Stimulated activated CD8-positive, alpha-beta memory T cell treated with anti-CD3 and anti-CD28 coated beads, Interleukin-2, amount 100 ng/mL, for 48 hours (primary cell): Measurements from ENCODE around the gene ELOVL5.
"Not testable (repeated sequence)": the region's sequence is repeated elsewhere in the genome, so short reads cannot be mapped to it uniquely, and the experiment has no call there.

ENCODE experiments used
- DNase-seq, 2 donors: peaks; one replicate each; pipeline ENCODE4 v3.0.0-alpha.2; 2020; ENCODE audit warnings: low read depth in 2 of 2

The ELOVL5 gene

DNA sequence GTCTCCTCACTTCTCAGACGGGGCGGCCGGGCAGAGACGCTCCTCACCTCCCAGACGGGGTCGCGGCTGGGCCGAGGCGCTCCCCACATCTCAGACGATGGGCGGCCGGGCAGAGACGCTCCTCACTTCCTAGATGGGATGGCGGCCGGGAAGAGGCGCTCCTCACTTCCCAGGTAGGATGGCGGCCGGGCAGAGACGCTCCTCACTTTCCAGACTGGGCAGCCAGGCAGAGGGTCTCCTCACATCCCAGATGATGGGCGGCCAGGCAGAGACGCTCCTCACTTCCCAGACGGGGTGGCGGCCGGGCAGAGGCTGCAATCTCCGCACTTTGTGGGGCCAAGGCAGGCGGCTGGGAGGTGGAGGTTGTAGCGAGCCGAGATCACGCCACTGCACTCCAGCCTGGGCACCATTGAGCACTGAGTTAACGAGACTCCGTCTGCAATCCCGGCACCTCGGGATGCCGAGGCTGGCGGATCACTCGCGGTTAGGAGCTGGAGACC is 43.2 kb downstream of the ELOVL5 start:
- not testable (repeated sequence) for DNase-seq

DNA sequence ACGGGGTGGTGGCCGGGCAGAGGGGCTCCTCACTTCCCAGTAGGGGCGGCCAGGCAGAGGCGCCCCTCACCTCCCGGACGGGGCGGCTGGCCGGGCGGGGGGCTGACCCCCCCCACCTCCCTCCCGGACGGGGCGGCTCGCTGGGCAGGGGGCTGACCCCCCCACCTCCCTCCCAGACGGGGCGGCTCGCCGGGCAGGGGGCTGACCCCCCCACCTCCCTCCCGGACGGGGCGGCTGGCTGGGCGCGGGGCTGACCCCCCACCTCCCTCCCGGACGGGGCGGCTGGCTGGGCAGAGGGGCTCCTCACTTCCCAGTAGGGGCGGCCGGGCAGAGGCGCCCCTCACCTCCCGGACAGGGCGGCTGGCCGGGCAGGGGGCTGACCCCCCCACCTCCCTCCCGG is 43.8 kb downstream of the ELOVL5 start:
- DNase-seq, result not testable (repeated sequence)

DNA sequence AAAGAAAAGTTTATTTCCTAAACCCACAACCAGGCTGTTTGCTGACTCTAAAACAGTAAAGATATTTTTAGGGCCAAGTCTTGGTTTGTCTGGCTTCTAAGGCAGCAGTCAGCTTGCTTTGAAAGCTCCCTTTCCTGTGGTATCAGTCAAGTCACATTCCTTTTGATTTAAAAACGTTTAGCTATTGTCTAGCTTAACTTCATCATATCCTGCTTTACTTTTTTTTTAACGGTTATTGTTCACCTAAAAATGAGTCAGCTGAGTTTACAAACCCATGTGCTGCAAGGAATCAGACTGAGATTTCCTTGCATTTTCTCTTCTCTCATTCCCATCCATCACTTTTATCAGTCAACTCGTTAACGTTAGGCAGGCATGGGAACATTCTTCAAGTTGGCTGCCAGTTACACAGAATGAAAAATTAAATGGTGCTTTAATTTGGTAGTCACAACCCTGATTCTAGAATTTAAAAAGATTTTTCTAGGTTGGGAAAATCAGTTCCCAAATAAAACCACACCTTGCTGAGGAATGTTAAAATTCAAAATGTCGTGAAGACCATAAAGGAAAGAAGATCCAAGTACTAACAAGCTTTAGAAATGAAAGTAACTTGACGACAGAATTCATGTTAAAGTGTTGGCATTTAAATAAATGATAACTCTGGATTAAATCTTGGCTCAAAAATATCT is 45.9 kb downstream of the ELOVL5 start:
- no peak for DNase-seq

DNA sequence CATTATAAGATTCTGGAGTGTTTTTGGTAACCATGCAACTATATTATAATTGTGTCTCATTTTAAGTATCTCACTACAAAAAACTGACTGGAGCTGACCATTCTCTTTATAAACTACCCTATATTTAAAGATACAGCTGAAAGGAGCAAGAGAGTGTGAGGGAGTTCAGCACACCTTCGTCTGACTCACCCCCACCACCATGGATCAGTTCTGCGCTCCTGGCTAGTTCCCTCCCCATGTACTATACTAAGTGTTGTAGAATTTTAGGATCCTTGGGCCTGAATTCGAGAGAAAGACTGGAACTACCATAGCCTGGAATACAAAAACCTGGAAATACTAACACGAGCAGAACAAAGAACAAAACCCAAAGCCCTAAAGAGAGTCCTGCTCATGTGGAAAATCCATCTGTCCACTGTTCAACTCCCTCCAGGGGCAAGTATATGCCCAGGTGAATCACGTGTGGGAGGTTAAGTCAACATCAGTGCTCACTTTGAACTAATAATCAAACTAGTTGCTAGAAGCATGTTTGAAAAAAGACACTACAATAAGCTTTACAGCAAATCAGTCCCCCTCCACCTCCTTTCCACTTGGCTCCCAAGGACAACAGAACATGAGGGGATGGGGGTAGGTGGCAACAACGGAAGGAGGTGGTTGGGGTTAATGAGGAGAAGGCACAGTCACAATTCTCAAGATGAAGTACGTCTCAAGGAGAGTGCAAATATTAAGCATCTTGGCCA is 46.8 kb downstream of the ELOVL5 start:
- DNase-seq, result no peak

DNA sequence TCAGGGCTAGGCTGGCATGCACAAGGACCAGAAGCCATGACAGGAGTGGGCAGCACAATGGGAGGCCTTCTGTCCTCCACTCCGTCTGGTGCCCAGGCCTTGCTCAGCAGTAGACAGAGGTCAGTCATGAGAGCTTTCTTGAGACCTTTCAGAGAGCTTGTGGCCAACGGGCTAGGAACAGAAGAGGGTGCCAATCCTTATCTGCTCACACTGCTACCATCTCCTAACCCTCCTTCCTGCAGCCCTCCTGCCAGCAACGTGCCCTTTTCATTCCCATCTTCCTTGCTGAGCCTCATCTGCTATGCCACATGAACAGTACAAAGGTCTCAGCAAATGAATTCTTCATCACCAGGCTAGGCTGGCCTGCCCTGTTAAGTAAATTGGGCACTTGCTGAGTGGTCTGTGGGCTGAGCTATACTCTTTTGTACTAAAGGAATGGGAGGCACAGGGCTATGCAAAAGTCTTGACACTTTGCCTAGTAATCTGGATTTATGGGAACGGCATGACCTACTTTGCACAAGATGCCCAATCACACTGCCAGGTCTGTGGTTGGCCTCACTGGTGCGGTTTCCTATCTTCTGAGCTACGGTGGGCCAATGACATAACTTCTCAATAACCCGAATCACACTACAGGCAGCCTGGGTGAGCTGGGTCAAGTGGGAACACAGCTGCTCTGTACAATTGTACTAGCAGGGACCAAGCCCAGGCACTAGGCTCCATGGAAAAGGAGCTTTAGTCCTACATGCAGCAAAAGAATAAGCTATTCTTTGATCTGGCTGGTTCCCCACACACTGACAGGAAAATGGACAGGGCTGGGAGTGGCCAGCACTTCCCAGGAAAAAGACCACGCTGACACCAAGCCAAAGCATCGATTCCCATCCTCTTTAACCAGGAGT is 47.8 kb downstream of the ELOVL5 start:
- no peak for DNase-seq

DNA sequence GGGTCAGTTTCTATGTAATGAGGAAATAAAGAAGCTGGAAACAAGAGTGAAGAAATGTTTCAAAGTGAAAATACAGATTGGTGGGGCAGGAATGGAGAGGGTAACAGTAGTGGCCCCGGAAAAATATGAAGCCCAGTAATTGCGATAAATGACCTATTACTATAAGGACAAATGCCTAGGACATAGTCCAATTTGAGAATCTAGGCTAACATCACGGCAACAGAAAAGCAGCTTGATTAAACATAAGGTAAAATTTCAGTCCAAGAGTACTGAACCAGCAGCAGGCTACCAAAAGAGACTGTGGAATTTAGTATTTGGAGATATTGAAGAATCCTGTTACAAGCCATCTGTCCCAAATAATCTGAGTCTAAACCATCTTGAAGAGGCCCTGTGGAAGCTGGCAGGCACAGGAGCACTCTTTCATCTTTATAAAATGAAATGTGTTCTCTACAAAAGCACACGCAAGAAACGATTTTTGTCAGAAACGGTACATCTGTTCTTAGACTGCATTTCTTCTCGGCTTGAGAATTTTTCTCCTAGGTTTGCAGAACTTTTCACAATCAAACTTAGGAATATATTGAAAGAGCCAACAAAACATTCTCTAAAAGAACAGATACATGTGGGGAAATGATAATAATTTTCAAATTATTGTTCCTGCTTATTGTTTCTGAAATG is 49.3 kb downstream of the ELOVL5 start:
- DNase-seq, result no peak

DNA sequence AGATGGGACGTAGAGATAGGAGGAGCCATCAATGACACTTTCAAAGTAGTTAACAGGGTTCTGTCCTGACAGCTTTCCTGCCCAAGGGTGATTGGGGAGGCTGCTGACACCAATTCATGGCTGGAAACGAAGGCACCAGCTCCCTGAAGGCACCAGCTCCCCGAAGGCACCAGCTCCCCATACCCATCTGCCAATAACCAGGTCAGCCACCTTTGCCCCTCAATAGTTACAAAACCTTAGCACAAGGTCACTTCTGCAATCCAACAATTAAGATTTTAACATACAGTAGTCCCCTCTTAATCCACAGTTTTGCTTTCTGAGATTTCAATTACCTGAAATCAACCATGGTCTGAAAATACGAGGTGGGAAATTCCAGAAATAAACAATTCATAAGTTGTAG is 51.7 kb downstream of the ELOVL5 start:
- no peak for DNase-seq

DNA sequence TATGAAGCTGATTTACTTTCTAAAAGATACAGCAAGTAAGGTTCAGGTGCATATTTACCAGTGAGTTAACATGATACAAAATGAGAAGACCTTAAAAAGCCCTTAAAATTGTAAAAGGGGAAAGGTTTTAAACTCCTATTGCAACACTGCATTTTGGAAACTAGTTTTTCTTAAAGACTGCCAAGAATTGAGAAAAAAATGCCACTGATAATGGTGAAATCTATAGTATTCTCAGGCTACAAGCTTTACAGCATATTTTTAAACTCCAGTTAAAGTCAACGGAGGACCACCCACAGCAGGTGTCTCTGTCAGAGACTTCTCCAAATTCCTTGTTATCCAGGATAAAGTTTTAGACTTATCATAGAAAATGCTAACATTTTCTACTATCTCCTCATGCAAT is 53.6 kb downstream of the ELOVL5 start:
- no peak for DNase-seq

DNA sequence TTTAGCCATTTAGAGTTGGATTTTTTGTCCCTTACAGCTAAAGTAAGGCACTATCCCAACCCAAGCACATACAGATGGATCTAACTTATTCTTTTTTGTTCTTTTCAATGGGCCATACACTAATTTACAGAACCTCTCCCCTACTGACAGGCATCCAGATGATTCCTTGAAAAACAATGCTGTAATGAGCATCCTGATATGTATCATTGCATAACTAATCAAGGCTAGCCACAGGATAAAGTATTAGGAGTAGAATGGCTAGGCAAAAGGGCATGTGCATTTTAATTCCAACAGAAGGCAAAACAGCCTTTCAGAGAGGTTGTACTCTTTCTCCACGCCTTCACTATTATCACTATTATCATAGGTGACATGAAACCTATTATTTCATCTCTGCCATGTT is 54.1 kb downstream of the ELOVL5 start:
- no peak for DNase-seq

DNA sequence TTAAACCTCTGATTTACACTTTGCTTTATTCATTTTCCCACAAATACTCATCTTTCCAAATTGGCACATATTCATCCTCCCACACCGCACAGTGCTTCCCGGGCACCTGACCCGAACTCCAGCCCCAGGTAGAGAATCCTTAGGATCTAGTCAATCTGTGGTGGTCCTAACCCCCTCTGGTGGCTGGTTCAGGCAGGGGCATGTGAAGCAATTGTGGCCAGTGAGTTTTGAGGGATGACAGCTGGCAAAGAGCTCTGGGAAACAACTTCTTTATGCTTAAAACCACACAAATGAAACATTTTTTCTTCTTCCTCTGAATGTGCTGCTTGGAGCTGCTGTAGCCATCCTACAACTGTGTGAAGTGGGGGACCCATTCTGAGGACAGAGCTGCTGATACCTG is 54.7 kb downstream of the ELOVL5 start:
- DNase-seq, result peak in 1 of 2 donors; percentile 28

DNA sequence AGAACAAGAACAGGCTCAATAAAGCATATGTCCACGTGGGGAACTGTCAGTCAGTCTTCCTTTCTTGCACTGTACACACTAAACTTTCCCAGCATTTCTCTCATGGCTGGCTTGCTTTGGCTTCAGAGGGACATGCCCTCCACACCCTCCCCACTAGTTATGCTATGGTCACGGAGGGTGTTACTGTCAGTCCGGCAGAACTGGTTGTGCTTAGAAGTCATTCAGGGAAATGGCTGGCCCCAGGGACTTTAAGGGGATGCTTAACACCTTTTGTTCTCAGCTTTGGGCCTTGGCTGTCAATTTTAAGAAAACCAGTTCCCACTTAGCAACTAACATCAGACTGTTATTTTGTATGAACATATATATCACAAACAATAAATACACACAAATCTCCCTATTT is 55.1 kb downstream of the ELOVL5 start:
- no peak for DNase-seq

DNA sequence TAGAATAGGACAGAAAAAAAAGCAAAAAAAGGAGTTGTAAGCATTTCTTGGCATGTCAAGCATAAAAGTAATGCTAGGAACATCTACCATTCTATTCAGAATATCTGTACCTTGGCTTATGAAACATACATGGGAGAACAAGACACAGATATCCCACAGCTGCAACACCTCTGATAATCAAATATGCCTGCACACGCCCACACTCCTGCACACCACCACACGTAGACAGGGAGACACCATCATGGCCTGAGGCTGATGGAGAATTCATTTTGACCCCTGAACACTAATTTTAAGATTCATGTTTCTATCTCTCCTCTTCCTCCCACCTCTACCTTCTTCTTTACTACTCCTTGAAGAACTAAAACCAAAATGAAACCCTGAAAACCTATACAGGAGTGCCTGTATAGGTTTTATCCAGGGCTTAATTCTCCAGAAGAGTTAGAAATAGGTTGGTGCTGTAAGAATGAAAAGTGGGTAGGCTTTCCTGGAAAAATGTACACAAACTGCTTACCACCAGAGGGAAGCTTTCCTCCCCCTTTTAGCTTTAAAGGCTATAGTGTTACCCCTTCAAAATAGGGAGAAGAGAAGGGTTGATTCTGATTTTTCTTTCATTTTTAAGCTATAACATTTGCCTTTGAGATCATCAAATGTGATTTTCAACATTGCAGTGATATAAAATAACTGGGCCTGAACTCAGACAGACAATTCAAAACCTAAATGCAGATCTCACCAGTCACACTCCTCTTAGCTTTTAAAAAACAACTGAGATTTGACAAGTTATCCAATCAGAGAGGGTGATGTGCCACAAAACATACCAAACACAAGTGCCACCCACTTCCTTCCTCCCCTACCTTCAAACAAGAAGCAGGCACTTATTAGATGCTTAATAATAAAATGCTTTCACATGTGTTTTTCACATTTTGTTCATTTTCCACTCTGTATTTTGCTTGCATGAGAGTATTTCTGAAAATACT is 57.9 kb downstream of the ELOVL5 start:
- no peak for DNase-seq

DNA sequence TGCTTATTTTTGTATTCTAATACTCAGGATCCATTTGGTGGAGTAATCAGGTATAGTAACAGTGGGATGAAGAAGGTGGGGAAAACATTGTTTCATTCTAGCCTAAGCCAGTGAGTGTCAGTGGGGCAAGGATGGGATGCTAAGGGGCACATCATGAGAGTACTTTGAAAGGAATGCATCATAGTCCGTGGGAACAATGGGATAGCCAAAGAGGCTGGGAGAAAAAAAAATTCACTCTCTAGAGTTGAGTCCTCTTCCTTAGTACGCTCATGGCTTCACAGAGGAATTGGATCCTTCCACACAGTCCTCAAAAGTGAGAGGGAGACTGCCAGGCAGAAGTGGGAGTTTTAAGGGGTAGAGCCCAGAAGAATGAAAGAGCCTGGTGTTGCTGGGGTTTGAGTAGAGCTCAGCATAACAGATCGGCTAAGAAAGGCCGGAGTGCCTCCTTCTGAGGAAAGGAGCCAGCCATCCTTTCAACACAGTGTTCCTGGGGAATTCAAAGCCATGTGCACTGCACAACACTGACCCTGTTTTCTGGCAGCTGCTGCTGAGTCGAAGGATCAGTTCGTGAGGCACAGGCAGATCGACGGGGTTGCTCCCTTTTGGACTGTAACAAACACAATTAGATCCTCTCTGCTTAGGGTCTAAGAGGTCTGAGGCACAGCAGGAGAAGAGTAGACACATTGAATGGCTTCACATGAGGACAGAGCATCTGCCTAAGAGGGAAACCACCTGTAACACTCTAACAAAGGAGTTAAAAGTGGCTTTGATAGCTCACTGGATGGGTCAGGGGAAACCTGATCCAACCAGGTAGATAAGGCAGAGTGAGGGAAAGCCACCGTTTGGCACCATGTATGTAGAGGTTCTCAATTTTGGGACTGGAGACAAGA is 61.2 kb downstream of the ELOVL5 start:
- no peak for DNase-seq

DNA sequence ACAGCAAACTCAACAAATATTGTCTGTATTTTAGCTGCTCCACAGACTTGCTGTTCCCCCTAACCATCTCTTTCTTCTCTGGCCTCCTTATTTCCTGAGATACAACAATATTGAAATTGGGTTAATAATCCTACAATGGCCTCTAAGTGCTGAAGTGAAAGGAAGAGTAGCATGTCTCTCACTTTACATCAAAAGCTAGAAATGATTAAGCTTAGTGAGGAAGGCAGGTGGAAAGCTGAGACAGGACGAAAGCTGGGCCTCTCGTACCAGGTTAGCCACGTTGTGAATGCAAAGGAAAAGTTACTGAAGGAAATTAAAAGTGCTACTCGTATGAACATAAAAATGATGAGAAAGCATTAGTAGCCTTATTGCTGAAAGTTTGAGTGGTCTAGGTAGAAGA is 63.8 kb downstream of the ELOVL5 start:
- no peak for DNase-seq

DNA sequence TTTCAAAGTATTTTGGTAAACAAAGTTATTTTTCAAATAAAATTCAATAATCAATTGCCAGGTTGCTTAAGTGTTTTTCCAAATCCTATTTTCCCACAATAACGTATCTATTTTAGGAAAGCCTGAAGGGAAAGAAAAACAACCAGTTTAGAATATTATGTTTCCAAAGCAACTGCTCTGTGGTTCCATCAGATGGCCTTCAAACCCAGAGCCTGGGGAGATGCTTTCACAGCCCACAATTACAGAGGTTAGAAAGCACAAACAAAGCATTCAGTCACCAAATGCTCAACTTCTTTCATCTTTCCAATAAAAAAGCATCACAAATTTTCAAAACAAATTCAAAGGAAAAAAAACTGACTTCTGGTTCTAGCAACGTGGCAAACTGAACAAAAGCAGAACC is 66.0 kb downstream of the ELOVL5 start:
- DNase-seq, result no peak

DNA sequence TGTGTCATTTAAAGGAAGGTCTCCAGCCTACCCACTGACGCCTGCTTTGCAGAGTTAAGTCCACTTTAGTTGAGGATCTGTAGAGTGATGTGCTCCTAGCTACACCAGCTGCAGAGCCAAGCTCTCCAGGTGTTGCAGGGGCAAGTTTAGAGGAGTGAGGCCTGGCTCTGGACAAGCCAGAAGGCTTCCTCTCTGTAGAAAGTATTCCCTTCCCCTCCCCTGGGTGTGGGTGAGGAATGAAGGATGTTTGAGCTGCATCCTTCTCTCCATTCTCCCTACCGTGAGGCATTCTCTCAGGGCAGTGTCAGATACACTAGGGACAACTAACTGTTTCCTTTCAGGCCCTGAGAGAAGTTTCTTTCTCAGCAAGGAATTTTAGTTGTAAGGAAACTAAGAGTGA is 66.5 kb downstream of the ELOVL5 start:
- no peak for DNase-seq

DNA sequence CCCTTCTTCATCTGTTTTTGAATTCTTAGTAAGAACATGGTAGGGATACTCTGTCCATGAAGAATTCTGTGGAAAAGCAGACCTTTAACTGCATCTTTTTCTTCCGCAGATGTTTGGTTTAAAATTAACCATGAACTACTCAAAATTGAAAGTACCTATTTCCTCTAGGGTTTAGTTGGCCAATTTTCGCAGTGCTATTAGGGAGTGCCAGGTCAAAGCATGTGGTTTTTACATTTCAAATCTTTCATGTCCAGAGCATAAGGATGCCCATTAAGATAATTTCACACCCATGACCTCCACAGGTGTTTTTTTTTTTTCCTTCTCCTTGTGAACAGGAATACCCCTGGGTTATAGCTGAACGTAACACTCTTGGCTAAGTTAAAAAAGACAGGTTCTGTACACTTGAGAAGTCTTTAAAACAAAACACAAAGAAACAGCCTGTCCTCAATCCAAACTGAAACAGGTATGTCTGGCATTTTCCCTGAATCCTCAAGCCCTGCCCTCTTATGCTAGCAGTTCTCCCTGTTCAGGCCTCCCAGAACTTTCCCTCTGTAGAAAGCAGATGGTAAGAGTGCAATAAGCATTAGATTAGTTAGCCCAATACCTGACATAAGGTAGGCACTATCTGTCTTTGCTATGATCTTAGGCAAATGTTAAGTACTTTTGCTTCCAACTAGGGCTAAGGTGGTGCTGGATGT is 67.1 kb downstream of the ELOVL5 start:
- DNase-seq, result no peak

DNA sequence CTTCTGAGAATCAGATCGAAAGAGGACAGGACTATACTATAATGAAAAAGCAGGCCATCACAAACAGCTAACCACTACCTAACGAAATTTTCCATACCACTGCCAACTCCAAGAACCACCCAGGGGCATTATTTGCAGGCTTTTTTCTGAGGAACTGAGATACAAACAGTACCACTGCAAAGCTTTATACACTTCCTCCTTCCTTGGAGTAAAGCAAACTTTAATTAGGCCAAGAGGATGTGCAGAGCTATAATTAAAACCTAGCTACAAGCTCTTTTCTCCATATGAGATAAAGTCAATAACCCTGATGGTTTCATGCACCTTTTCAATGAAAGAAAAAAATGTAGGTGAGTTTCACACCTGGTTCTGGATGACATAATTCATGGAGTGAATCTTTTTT is 68.5 kb downstream of the ELOVL5 start:
- no peak for DNase-seq

DNA sequence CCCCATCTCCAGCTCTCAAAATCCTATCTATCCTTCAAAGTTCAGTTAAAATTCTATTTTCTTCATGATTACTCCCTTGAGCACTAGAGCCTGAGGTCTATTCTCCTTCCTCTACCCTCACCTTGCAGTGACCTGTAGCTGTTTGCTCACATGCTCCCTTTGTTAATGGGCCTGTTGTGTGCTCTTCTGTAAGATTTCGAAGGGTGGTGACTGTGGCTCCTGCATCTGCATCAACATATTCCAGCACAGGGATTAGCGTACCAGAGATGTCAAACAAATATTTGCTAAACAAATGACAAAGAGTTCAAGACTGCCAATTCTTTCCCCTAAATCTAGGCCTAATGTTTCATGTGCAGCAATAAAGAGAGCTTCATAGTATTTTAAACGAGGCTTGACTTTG is 69.5 kb downstream of the ELOVL5 start:
- no peak for DNase-seq
